HFF-Myc (cell line): Measurements from ENCODE around the gene ACOXL.

Experiments used
- DNase-seq: peaks from one replicate; pipeline ENCODE4 v3.0.0-alpha.2; 2011; ENCODE audit warnings: low read depth; ENCODE audit errors: extremely low read depth
- H3K4me3 ChIP-seq: replicated peaks from 2 replicates; pipeline ENCODE4 v1.5.1; 2011; ENCODE audit warnings: low read depth, mild to moderate bottlenecking, control low read depth, low read length
- CTCF ChIP-seq: IDR thresholded peaks from 2 replicates; pipeline ENCODE4 v1.5.1; 2012; ENCODE audit warnings: mild to moderate bottlenecking, low read depth, low read length, control low read depth; ENCODE audit errors: missing control alignments

The ACOXL gene

DNA sequence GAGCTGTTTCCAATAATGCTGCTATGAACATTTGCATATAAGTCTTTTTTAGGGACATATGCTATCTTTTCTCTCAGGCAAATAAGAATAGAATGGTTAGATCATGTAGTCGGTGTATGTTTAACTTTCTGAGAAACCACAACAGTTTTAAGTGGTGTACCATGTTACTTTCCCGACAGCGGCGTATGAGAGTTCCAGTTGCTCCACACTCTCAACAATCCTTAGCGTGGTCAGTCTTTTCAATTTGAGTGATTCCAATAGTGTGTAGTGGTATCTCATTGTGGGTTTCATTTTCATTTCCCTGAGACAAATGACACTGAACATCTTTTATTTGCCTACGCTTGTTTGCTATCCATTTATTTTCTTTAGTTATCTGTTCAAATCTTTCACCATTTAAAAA is 149.5 kb downstream of the ACOXL start:
- H3K4me3 ChIP-seq: no peak overlapping the region
- no peak for TF ChIP-seq CTCF
- no peak for DNase-seq

GRCh38 chr2:110883406-110883805 is 151.0 kb downstream of the ACOXL start:
- no peak overlapping the region for H3K4me3 ChIP-seq
- no peak for TF ChIP-seq CTCF
- DNase-seq: no peak

DNA sequence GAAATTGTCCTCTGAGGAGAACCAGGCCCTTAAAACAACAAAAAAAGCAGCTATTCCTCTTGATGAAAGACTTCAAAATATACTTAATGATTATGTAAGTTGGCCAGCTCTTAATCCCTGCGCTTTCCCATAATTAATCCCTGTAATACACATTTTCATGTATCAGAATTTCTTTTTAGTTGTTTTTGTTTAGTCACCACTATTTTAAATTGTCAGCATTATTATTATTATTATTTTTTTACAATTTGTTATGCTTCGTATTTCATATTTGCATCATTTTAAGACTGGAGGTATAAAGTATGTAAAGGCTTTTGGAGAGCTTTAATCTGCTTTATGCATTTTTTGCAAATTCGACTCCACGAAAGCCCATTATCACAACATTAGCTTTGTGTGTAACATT is 152.9 kb downstream of the ACOXL start:
- TF ChIP-seq CTCF: no peak
- no peak for DNase-seq

DNA sequence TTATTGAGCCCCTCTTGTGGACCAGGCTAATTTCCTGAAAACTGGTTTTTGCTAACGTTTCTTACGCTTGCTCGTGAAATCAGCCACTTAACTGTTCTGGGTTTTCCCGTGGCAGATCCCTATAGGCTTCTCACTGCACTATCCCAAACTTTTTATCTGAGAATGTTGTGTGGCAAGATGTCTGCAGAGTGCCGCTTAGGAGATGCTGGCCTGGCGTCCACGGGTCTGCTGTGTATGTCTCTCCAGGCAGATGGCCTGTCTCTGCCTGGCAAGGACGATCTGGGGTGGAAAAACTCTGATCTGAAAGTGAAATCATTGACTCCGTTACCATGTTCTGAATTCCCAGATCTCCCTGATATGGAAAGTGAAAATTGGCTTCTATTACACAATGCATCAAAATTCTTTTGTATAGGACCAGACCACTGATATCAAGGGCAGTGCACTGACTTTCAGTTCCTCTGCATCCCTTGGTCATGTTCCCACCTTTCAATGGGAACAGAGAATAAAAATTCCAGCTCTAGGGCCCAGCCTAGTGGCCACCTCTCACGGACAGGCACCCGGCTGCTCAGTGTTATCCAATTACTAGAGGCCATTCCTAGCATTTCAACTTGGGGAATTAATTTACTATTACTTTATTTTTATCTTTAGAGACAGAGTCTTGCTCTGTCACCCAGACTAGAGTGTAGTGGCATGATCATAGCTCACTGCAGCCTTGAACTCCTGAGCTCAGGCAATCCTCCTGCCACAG is 154.6 kb downstream of the ACOXL start:
- no peak overlapping the region for H3K4me3 ChIP-seq
- no peak for TF ChIP-seq CTCF
- DNase-seq: no peak

More for the DNA sequence above, 152.9 kb downstream of the ACOXL start:
- no peak overlapping the region for H3K4me3 ChIP-seq

DNA sequence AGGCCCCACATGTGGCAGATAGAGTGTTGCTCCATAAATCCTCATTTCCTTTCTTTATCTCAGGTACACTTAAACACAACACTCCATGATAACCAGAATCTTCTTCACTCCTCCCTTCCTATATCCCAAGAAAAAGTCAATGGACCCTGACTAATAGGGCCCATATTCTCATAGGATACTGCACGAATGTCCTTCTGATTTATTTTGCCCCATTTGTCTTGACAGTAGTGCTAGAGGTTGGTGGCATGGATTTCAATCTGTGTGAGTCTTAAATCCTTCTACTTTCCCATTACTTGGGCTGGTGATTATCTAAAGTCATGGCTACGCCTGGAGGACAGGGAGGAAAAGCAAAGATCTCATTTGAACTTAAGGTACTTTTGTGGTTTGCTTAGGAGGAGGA is 156.0 kb downstream of the ACOXL start:
- TF ChIP-seq CTCF: no peak
- H3K4me3 ChIP-seq: no peak overlapping the region
- DNase-seq: no peak

DNA sequence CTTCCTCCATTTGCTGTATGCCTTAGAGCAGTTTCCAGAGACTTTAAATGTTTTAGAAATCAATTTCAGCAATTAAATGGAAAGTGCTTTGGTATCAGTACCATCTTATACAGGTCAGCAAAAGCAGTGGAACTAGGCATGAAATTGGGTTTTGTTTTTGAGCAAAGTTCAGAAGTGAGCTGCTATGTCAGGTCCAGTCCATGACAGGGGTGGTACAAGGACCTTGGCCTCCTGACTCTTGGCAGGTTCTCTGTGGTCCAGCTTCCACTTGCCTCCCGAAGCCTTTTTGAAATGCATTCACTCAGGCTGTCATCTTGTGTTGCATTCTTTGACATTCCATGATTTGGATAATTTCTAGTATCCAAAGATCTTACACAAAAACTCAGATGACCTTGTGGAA is 159.3 kb downstream of the ACOXL start:
- H3K4me3 ChIP-seq: no peak overlapping the region
- no peak for TF ChIP-seq CTCF
- no peak for DNase-seq

DNA sequence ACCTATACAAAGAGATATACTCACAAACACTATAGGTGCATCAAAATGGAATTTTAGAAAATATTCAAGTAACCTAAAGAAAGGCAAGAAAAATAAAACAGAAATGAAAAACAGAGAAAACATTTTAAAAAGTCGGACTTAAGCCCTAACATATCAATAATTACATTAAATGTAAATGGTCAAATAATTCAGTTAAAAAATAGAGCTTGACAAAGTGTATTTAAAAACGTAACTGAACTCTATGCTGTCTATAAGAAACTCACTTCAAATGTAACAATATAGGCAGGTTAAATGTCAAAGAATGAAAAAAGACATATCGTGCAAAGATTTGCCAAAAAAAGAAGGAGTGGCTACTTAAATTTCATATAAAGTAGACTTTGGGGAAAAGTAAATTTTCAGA is 163.9 kb downstream of the ACOXL start:
- TF ChIP-seq CTCF: no peak
- no peak overlapping the region for H3K4me3 ChIP-seq
- no peak for DNase-seq
